HepG2 (cell line): ENCODE measurements around the gene SCFD2. TPM values are rescaled to one million over a fixed set of nuclear protein-coding genes. Genes with fewer than 3 reads are reported as not detected.

Experiments used
- ASH2L ChIP-seq: fragments of 300-600, 200-600 bp; sonication (generic); IDR thresholded peaks from 2 replicates; pipeline ENCODE4 v1.7.0; 2017; ENCODE audit warnings: low read depth, mild to moderate bottlenecking, moderate library complexity, mixed read lengths, low read length; ENCODE audit not compliant: insufficient read length
- GLI4 ChIP-seq: sonication (generic); formaldehyde crosslinking; IDR thresholded peaks from 2 replicates; pipeline ENCODE4 v1.5.1; 2020; ENCODE audit warnings: missing genetic modification reagents, mild to moderate bottlenecking, moderate library complexity, borderline replicate concordance
- KIAA2018 ChIP-seq: sonication (generic); formaldehyde crosslinking; IDR thresholded peaks from 2 replicates; pipeline ENCODE4 v1.5.0; 2020; ENCODE audit warnings: mild to moderate bottlenecking, missing genetic modification reagents, borderline replicate concordance
- MED1 ChIP-seq: sonication (generic); formaldehyde crosslinking; IDR thresholded peaks from 2 replicates; pipeline ENCODE4 v1.4.0; 2020; ENCODE audit warnings: missing genetic modification reagents
- ZBTB38 ChIP-seq: sonication (generic); formaldehyde crosslinking; IDR thresholded peaks from 2 replicates; pipeline ENCODE4 v1.5.1; 2020; ENCODE audit warnings: mild to moderate bottlenecking, missing genetic modification reagents
- ZFP90 ChIP-seq: sonication (generic); formaldehyde crosslinking; IDR thresholded peaks from 2 replicates; pipeline ENCODE4 v1.8.0; 2022; ENCODE audit warnings: missing genetic modification reagents, mild to moderate bottlenecking, inconsistent platforms, borderline replicate concordance
- ZKSCAN5 ChIP-seq: sonication (generic); formaldehyde crosslinking; IDR thresholded peaks from 2 replicates; pipeline ENCODE4 v1.5.1; 2020; ENCODE audit warnings: mild to moderate bottlenecking, missing genetic modification reagents
- ZNF256 ChIP-seq: sonication (generic); formaldehyde crosslinking; conservative IDR thresholded peaks from 2 replicates; pipeline ENCODE4 v1.4.0; 2020; ENCODE audit warnings: missing genetic modification reagents
- polyA plus RNA-seq, 8 experiments: library from polyadenylated mRNA; depleted of rRNA in 3 of 8; stranded (reverse) in 7 of 8; unstranded in 1 of 8; fragments of >200 nt; fragmentation: Illumina TruSeq in 4 of 8; extraction: Trizol in 4 of 8; gene quantifications; 2 replicates each; pipeline versions ENCODE4 v1.2.1 to v1.2.3, GENCODE V29; 2011 to 2016; ENCODE audit warnings: low read depth in 4 of 8, missing spikeins in 1 of 8, mixed read lengths in 1 of 8; ENCODE audit not compliant: insufficient read depth in 1 of 8
- total RNA-seq, 5 experiments: library from RNA; depleted of rRNA; stranded (reverse); fragments of >200 nt; fragmentation: Illumina TruSeq; extraction: Trizol; gene quantifications; 2 replicates each; pipeline ENCODE4 v1.2.3, GENCODE V29; 2016; ENCODE audit warnings: low read depth in 1 of 5
- TF ChIP-seq, protein P1 (sequence below), 2 experiments: sonication (generic) in 1 of 2; formaldehyde crosslinking in 1 of 2; IDR thresholded peaks; 2 replicates each; pipeline versions ENCODE4 v1.5.1 to v1.6.1; 2011 to 2020; ENCODE audit warnings: borderline replicate concordance in 1 of 2, low read depth in 1 of 2, low read length in 1 of 2, mild to moderate bottlenecking in 1 of 2, missing genetic modification reagents in 1 of 2, moderate library complexity in 1 of 2

The SCFD2 gene
- total and polyA plus RNA-seq, 2 of the 13 experiments (the other 11 are each of a cell fraction or from before 2014, with no cell fraction given) = 4.6 to 15.6 TPM

DNA sequence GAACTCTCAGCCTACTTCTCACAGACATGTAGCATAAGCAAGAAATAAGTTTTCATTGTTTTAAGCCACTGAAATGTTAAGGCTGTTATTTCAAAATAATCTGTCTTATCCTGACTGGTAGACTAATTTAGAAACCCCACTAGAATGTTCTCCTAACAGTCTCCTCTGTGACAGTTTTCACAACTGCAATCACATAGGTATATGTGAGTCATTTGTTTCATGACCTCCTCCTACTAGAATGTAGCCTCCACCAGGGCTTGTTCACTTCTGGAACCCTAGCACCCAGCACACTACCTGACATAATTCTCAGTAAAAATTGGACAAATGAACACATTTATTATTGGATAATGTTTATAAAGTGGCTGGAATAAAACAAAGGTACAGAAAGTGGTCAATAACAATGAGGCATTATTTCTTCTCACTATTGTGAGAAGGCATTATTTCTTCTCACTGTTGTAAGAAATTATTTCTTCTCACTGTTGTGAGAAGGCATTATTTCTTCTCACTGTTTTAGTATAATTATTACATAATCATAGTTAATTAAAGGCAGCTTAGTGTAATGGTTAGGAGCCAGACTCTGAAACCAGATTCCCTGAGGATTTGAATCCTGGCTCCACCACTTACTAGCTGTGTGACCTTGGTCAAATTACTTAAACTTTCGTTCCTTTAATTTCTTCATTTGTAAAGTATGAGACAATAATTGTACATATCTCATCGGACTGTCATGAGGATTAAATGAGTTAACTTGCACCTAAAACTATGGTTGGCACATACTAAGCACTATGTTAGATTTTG, 252.2 kb downstream of the SCFD2 start (continued):
- TF ChIP-seq KIAA2018 = no peak
- TF ChIP-seq GLI4 (CRISPR knock-in tag) = no peak
- TF ChIP-seq, protein P1, sequence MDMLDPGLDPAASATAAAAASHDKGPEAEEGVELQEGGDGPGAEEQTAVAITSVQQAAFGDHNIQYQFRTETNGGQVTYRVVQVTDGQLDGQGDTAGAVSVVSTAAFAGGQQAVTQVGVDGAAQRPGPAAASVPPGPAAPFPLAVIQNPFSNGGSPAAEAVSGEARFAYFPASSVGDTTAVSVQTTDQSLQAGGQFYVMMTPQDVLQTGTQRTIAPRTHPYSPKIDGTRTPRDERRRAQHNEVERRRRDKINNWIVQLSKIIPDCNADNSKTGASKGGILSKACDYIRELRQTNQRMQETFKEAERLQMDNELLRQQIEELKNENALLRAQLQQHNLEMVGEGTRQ (IDR thresholded peaks at IDR 0.05; ENCODE audit: low read depth, low read length) = no peak
- TF ChIP-seq, protein P1 (CRISPR knock-in tag; IDR thresholded peaks at IDR 0.05; ENCODE audit: borderline replicate concordance) = no peak
- TF ChIP-seq ZKSCAN5 (CRISPR knock-in tag) = no peak
- no peak for TF ChIP-seq ZFP90
- TF ChIP-seq MED1 (CRISPR knock-in tag) = no peak
- no peak for TF ChIP-seq ZNF256 (CRISPR knock-in tag)
- no peak for TF ChIP-seq ZBTB38 (CRISPR knock-in tag)
- no peak for TF ChIP-seq ASH2L
